Gastrocnemius medialis (tissue), 4 donors: ENCODE results near the gene GARIN1A.

Experiments
- POLR2A ChIP-seq, 2 donors: fragments of 450-650 bp; IDR thresholded peaks; one replicate each; pipeline ENCODE4 v1.6.1; 2017; ENCODE audit warnings: antibody characterized with exemption in 2 of 2, mild to moderate bottlenecking in 2 of 2, moderate library complexity in 2 of 2
- TF ChIP-seq, protein P1 (sequence below), 5 experiments: fragments of 450-650 bp in 3 of 5; fragments of 200-600 bp in 2 of 5; sonication (generic) in 2 of 5; IDR thresholded peaks in 4 of 5; conservative IDR thresholded peaks in 1 of 5; 1 replicate in 4 of 5; 2 replicates in 1 of 5; pipeline ENCODE4 v1.5.1; 2016 to 2019; ENCODE audit warnings: antibody characterized with exemption in 5 of 5, mild to moderate bottlenecking in 3 of 5, moderate library complexity in 3 of 5

DNA sequence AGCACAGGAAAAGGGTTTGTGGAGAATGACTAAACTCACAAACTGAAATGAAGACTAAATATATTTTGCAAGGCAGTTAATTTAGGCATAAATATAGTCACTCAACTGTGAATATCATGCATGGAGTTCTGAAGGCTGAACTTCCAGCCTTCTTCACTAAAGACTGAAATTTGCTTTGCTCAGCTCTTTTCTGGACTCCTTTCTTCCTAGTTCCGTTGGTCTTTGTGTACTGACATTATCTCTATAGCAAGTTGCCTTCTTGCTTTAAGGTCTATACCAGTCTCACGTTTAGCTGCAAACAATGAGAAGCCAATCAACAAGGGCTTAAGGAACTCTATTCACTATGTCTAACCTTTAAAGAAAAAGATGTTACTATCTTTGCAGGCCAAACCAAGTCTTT lies 22.6 kb downstream of the GARIN1A start:
- TF ChIP-seq, protein P1, sequence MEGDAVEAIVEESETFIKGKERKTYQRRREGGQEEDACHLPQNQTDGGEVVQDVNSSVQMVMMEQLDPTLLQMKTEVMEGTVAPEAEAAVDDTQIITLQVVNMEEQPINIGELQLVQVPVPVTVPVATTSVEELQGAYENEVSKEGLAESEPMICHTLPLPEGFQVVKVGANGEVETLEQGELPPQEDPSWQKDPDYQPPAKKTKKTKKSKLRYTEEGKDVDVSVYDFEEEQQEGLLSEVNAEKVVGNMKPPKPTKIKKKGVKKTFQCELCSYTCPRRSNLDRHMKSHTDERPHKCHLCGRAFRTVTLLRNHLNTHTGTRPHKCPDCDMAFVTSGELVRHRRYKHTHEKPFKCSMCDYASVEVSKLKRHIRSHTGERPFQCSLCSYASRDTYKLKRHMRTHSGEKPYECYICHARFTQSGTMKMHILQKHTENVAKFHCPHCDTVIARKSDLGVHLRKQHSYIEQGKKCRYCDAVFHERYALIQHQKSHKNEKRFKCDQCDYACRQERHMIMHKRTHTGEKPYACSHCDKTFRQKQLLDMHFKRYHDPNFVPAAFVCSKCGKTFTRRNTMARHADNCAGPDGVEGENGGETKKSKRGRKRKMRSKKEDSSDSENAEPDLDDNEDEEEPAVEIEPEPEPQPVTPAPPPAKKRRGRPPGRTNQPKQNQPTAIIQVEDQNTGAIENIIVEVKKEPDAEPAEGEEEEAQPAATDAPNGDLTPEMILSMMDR (IDR thresholded peaks at IDR 0.05 in 4 of 5, conservative IDR thresholded peaks at IDR 0.05 in 1 of 5), result no peak
- no peak for TF ChIP-seq POLR2A (IDR thresholded peaks at IDR 0.05)
